HFF-Myc (cell line): ENCODE results near the gene GGCX.
A peak's percentile ranks its signal among the peaks of the same experiment; 100 is the strongest.
"Not testable (repeated sequence)": the region's sequence is repeated elsewhere in the genome, so short reads cannot be mapped to it uniquely, and the experiment has no call there.

ENCODE experiments used
- DNase-seq: peaks from one replicate; pipeline ENCODE4 v3.0.0-alpha.2; 2011; ENCODE audit warnings: low read depth; ENCODE audit errors: extremely low read depth
- H3K4me3 ChIP-seq: replicated peaks from 2 replicates; pipeline ENCODE4 v1.5.1; 2011; ENCODE audit warnings: low read depth, mild to moderate bottlenecking, control low read depth, low read length
- CTCF ChIP-seq: IDR thresholded peaks from 2 replicates; pipeline ENCODE4 v1.5.1; 2012; ENCODE audit warnings: mild to moderate bottlenecking, low read depth, low read length, control low read depth; ENCODE audit errors: missing control alignments

GGCX gene

GRCh38 chr2:85560812-85561279 is 447 bp downstream of the GGCX start:
- peak overlapping the region; percentile 87 for H3K4me3 ChIP-seq
- DNase-seq = no peak
- TF ChIP-seq CTCF = no peak

GRCh38 chr2:85560403-85560726 is 928 bp downstream of the GGCX start:
- DNase-seq = not testable (repeated sequence)
- peak overlapping the region; percentile 87 for H3K4me3 ChIP-seq

GRCh38 chr2:85558160-85558559 is 3.1 kb downstream of the GGCX start:
- no peak for TF ChIP-seq CTCF
- DNase-seq = no peak
- no peak overlapping the region for H3K4me3 ChIP-seq

- no peak overlapping the region for H3K4me3 ChIP-seq
- no peak for DNase-seq
- no peak for TF ChIP-seq CTCF
Measured at GRCh38 chr2:85557130-85557529, 4.2 kb downstream of the GGCX start.

GRCh38 chr2:85554980-85555612 is 6.2 kb downstream of the GGCX start:
- H3K4me3 ChIP-seq = no peak overlapping the region
- TF ChIP-seq CTCF = no peak
- DNase-seq = no peak

- H3K4me3 ChIP-seq = no peak overlapping the region
- DNase-seq = no peak
- TF ChIP-seq CTCF = no peak
Measured at GRCh38 chr2:85553184-85553583, 8.1 kb downstream of the GGCX start.

- no peak overlapping the region for H3K4me3 ChIP-seq
- DNase-seq = no peak
- peak; percentile 90 for TF ChIP-seq CTCF
Measured at GRCh38 chr2:85551698-85552678, 9.3 kb downstream of the GGCX start.
